22Rv1 (cell line): ENCODE data around the gene PTPRJ.
A peak's percentile ranks its signal among the peaks of the same experiment; 100 is the strongest.

Experiments
- H3K27ac ChIP-seq: fragments of 450-650 bp; 2 replicates; pipeline ENCODE4 v1.5.1; 2017
- CTCF ChIP-seq: fragments of 450-650 bp; IDR thresholded peaks from 2 replicates; pipeline ENCODE4 v1.5.1; 2017; ENCODE audit warnings: mild to moderate bottlenecking
- ZFX ChIP-seq: fragments of 450-650 bp; IDR thresholded peaks from 2 replicates; pipeline ENCODE4 v1.6.1; 2017; ENCODE audit warnings: antibody characterized with exemption, borderline replicate concordance

The PTPRJ gene

GRCh38 chr11:47982616-47983015, 2.3 kb downstream of the PTPRJ start:
- H3K27ac ChIP-seq, result no peak overlapping the region; the same call in 1 of the 2 replicates
- TF ChIP-seq ZFX (no peak), CTCF (no peak)

GRCh38 chr11:47983464-47984397, 3.4 kb downstream of the PTPRJ start:
- peak overlapping the region; percentile 22; the same call in 1 of the 2 replicates for H3K27ac ChIP-seq
- no peak for TF ChIP-seq CTCF
- no peak for TF ChIP-seq ZFX

- no peak for TF ChIP-seq ZFX
Observed at GRCh38 chr11:47986219-47986618, 5.9 kb downstream of the PTPRJ start.

GRCh38 chr11:47986742-47987141, 6.4 kb downstream of the PTPRJ start:
- no peak overlapping the region for H3K27ac ChIP-seq

More at GRCh38 chr11:47986219-47986618, 5.9 kb downstream of the PTPRJ start:
- H3K27ac ChIP-seq, result no peak overlapping the region

GRCh38 chr11:47987310-47987709, 7.0 kb downstream of the PTPRJ start:
- no peak overlapping the region for H3K27ac ChIP-seq

More at GRCh38 chr11:47986742-47987141, 6.4 kb downstream of the PTPRJ start:
- TF ChIP-seq ZFX (no peak), CTCF (no peak)

GRCh38 chr11:47987781-47988180, 7.4 kb downstream of the PTPRJ start:
- no peak for TF ChIP-seq CTCF
- TF ChIP-seq ZFX, result no peak
- H3K27ac ChIP-seq, result no peak overlapping the region

More at GRCh38 chr11:47987310-47987709, 7.0 kb downstream of the PTPRJ start:
- no peak for TF ChIP-seq ZFX

GRCh38 chr11:47989779-47990178, 9.4 kb downstream of the PTPRJ start:
- TF ChIP-seq ZFX (no peak), CTCF (no peak)
- H3K27ac ChIP-seq, result peak overlapping the region; percentile 84

- TF ChIP-seq ZFX, result no peak
- TF ChIP-seq CTCF, result no peak
- peak overlapping the region; percentile 84 for H3K27ac ChIP-seq
Observed at GRCh38 chr11:47991266-47991830, 11.0 kb downstream of the PTPRJ start.
